Fibroblast of peridontal ligament (primary cell): ENCODE measurements around the gene IL20RB.

Experiments
- DNase-seq: peaks from one replicate; pipeline ENCODE4 v3.0.0-alpha.2; 2010; ENCODE audit errors: extremely low read depth

IL20RB gene

GRCh38 chr3:137035631-137036030 is 77.8 kb downstream of the IL20RB start:
- DNase-seq, result no peak

DNA sequence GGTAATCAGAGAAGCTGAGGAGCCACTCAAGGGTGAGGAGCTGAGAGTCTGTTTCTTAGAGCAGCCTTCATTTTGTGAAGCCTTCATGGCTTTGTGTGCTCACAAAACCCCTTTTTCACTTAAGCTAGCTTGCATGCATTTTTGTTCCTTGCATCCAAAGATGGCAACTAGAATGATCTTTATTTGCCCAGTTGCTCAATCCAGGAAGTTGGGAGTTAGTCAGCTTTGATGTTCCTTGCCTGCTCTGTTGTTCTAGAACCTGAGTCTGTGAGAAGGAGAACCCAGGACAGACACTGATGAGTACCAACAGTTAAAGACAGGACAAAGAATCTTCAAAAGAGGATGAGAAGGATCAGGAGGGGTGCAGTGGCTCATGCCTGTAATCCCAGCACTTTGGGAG is 81.8 kb downstream of the IL20RB start:
- DNase-seq, result no peak

DNA sequence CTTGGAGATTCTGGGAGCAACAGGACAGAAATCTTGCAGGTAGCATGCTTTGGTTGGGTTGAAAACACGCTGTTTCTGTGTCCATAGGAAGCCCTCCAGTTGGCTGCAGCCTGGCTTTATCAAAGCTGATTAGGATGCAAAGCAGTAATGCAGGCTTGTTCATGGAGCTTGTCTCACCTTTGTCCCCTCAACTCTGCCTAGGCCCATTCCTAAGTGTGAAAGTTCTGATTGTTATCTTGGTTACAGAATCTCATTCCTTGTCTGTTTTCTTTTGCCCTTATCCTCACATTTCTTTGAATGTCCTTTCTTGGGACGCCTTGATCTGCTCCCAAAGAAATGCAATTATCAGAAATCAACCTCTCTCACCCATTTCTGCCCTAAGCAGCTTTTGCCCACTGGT is 83.5 kb downstream of the IL20RB start:
- DNase-seq, result no peak

GRCh38 chr3:137041686-137042085 is 83.9 kb downstream of the IL20RB start:
- no peak for DNase-seq

GRCh38 chr3:137046747-137047146 is 89.0 kb downstream of the IL20RB start:
- no peak for DNase-seq

DNA sequence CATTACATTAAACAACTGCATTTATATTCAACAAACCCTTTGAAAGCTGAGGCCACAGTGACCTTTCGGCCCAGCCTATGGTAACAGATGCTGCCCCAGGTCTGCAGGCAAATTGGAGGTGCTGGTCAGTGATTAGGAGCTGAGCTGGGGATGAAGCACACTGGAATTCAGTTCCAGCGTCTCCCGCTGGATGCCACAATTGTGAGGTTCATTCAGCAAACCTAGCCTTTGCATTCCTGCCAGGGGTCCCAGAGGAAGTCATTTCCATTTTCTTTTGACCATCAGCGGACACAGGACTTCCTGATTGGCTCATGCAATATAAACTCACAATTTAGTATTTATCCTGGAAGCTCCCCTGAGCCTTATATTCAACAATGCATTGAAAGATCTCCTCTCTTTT is 89.5 kb downstream of the IL20RB start:
- DNase-seq, result no peak

DNA sequence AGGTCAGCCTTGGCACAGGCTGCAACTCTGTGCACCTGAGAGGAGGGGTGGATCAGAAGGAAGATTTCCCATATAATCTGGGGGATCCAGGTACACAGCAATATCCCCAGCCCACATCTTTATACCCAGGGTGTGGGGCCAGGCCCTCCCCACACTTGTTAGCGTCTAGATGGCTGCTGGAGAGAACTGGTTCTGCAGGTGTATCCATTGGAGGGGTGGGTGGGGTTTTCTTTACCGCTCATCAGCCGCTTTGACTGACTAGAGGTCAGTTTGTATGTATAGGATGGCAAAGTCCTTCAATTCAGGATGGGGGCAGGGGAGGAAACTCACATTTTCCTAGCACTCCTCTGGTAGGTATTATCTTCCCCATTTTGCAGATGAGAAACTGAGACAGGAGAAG is 92.5 kb downstream of the IL20RB start:
- DNase-seq, result no peak

DNA sequence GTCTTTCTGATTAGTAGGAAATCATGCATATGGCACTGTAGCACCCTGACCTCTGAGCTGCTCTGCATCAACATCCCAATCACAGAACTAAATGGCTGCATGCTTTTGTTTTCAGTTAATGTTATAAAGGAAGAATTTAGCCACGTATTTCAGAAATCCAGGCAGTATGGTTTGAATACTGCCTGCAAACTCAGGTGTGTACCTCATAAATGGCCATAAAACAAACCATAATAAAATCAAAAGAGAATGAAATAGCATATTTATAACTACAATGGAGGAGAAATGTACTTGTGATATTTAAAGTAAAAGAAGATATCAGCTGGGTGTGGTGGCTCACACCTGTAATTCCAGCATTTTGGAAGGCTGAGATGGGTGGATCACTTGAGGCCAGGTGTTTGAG is 94.5 kb downstream of the IL20RB start:
- no peak for DNase-seq
